Measurements from ENCODE around the gene FAM131A.

Gene FAM131A

GRCh38 chr3:184358921-184359350, 21.5 kb downstream of the FAM131A start:
- Mint-ChIP-seq H3K36me3 (ENCODE audit: low read depth) (peaks cover 14% of the 10 kb centered on the region), H3K4me1 (peaks cover 43% of the 10 kb centered on the region), H3K9me3 (no peaks in the 10 kb centered on the region), H3K27ac (no peak overlapping the region), H3K27me3 (ENCODE audit: low read depth, poor library complexity) (peaks cover 8% of the 10 kb centered on the region), H3K4me3 (peak overlapping the region; percentile 69)
- DNase-seq = no peak
- no peak for TF ChIP-seq CTCF (IDR thresholded peaks at IDR 0.05)

- TF ChIP-seq CTCF (IDR thresholded peaks at IDR 0.05) = no peak
- Mint-ChIP-seq H3K27me3 (ENCODE audit: low read depth, poor library complexity) (peaks cover 8% of the 10 kb centered on the region), H3K4me3 (peak overlapping the region; percentile 88), H3K36me3 (ENCODE audit: low read depth) (peaks cover 17% of the 10 kb centered on the region), H3K27ac (no peak overlapping the region), H3K4me1 (peaks cover 48% of the 10 kb centered on the region), H3K9me3 (no peaks in the 10 kb centered on the region)
- DNase-seq = no peak
Measured at GRCh38 chr3:184359610-184360009, 22.2 kb downstream of the FAM131A start.

- Mint-ChIP-seq H3K36me3 (ENCODE audit: low read depth) (peaks cover 20% of the 10 kb centered on the region), H3K4me3 (peak overlapping the region; percentile 88), H3K4me1 (peaks cover 51% of the 10 kb centered on the region), H3K9me3 (no peaks in the 10 kb centered on the region), H3K27ac (no peak overlapping the region), H3K27me3 (ENCODE audit: low read depth, poor library complexity) (peaks cover 8% of the 10 kb centered on the region)
- TF ChIP-seq CTCF (IDR thresholded peaks at IDR 0.05) = no peak
- no peak for DNase-seq
Measured at GRCh38 chr3:184360070-184360928, 22.9 kb downstream of the FAM131A start.

GRCh38 chr3:184360929-184361531, 23.6 kb downstream of the FAM131A start:
- Mint-ChIP-seq H3K27me3 (ENCODE audit: low read depth, poor library complexity) (peaks cover 8% of the 10 kb centered on the region), H3K36me3 (ENCODE audit: low read depth) (peaks cover 20% of the 10 kb centered on the region), H3K27ac (no peak overlapping the region), H3K9me3 (no peaks in the 10 kb centered on the region), H3K4me1 (peaks cover 45% of the 10 kb centered on the region), H3K4me3 (peak overlapping the region; percentile 88)
- no peak for TF ChIP-seq CTCF (IDR thresholded peaks at IDR 0.05)
- DNase-seq = no peak

- no peak for TF ChIP-seq CTCF (IDR thresholded peaks at IDR 0.05)
- no peaks in the 10 kb centered on the region for H3K9me3 Mint-ChIP-seq
- peaks cover 25% of the 10 kb centered on the region for H3K36me3 Mint-ChIP-seq (ENCODE audit: low read depth)
- peak within 1 kb of the TSS; percentile 99 for H3K27ac Mint-ChIP-seq
- H3K27me3 Mint-ChIP-seq (ENCODE audit: low read depth, poor library complexity) = peaks cover 8% of the 10 kb centered on the region
- H3K4me3 Mint-ChIP-seq = peak within 1 kb of the TSS; percentile 91
- H3K4me1 Mint-ChIP-seq = peaks cover 46% of the 10 kb centered on the region
- DNase-seq = peak; percentile 81
Measured at GRCh38 chr3:184361532-184361931, 24.1 kb downstream of the FAM131A start, which contains the start of the genes CLCN2 and POLR2H. Gene CLCN2, minus strand, starts transcription at chr3:184361605. Its CDS starts 126 bp downstream, at chr3:184361479. Gene POLR2H, plus strand, starts transcription at chr3:184361710. Its CDS starts 1,783 bp downstream, at chr3:184363493.

Measured in nephron progenitor cell (in vitro differentiated cells).